NT2/D1 (cell line): ENCODE data around the gene DHX38.

Source experiments
- SUZ12 ChIP-seq: IDR thresholded peaks from 2 replicates; pipeline ENCODE4 v1.6.1; 2011; ENCODE audit not compliant: insufficient read length, insufficient read depth; ENCODE audit errors: extremely low read depth
- YY1 ChIP-seq: IDR thresholded peaks from 2 replicates; pipeline ENCODE4 v1.6.1; 2011; ENCODE audit not compliant: insufficient read length, insufficient read depth
- ZNF274 ChIP-seq: IDR thresholded peaks from 2 replicates; pipeline ENCODE4 v1.6.1; 2011; ENCODE audit warnings: mild to moderate bottlenecking, low read depth, low read length

DNA sequence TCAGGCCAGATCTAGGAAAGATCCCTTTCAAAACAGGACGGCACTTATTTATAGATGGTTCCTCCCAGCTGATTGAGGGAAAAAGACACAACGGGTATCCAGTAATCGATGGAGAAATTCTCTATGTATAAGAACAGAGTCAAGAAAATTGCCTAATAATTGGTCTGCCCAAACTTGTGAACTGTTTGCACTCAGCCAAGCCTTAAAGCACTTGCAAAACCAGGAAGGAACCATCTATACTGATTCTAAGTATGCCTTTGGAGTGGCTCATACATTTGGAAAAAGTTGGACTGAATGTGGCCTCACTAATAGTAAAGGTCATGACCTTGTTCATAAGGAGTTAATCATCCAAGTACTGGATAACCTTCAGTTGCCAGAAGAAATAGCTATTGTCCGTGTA, 24.7 kb upstream of the DHX38 start:
- TF ChIP-seq ZNF274 (no peak), YY1 (no peak), SUZ12 (no peak)
